Esophagus muscularis mucosa (tissue), 4 donors: Measurements from ENCODE around the gene C1GALT1. TPM values are rescaled to one million over a fixed set of nuclear protein-coding genes. Genes with fewer than 3 reads are reported as not detected.
"Not testable (repeated sequence)": the region's sequence is repeated elsewhere in the genome, so short reads cannot be mapped to it uniquely, and the experiment has no call there.

ENCODE experiments used
- DNase-seq: peaks from one replicate; pipeline ENCODE4 v3.0.0-alpha.2; 2017; ENCODE audit errors: extremely low spot score
- H3K27ac ChIP-seq, 4 donors: fragments of 200-600 bp; sonication (generic); replicated peaks in 1 of 4; 1 replicate in 3 of 4; 2 replicates in 1 of 4; pipeline ENCODE4 v1.5.1; 2016 to 2019; ENCODE audit warnings: mild to moderate bottlenecking in 1 of 4
- H3K27me3 ChIP-seq, 4 donors: fragments of 200-600 bp; sonication (generic); one replicate each; pipeline versions ENCODE4 v1.5.1 to v1.6.0; 2016 to 2019
- H3K36me3 ChIP-seq, 4 donors: fragments of 200-600 bp; sonication (generic); one replicate each; pipeline ENCODE4 v1.5.1; 2016 to 2019
- H3K4me1 ChIP-seq, 4 donors: fragments of 200-600 bp; sonication (generic); one replicate each; pipeline ENCODE4 v1.5.1; 2016 to 2019
- H3K4me3 ChIP-seq, 4 donors: fragments of 200-600 bp; sonication (generic); 1 replicate in 2 of 4; 2 replicates in 2 of 4; pipeline ENCODE4 v1.5.1; 2016 to 2019; ENCODE audit warnings: mild to moderate bottlenecking in 4 of 4, moderate library complexity in 1 of 4
- H3K9me3 ChIP-seq, 4 donors: fragments of 200-600 bp; sonication (generic); 1 replicate in 3 of 4; 2 replicates in 1 of 4; pipeline ENCODE4 v1.5.1; 2016 to 2019
- EP300 ChIP-seq: sonication (generic); formaldehyde crosslinking; IDR thresholded peaks from one replicate; pipeline ENCODE4 v1.6.1; 2017; ENCODE audit warnings: antibody characterized with exemption
- POLR2A ChIP-seq: fragments of 450-650 bp; IDR thresholded peaks from one replicate; pipeline ENCODE4 v1.6.1; 2017; ENCODE audit warnings: antibody characterized with exemption, moderate library complexity, mild to moderate bottlenecking, low read depth
- POLR2AphosphoS5 ChIP-seq, 2 donors: sonication (generic); formaldehyde crosslinking; IDR thresholded peaks; one replicate each; pipeline ENCODE4 v1.6.1; 2017; ENCODE audit warnings: antibody characterized with exemption in 2 of 2
- WGBS: methylation state at CpG from one replicate; pipeline ENCODE4 v1.1.5; 2018; 5-methylcytosine and 5-hydroxymethylcytosine counted together
- intact Hi-C: fragments of 100-400 bp; cut with DNase I; formaldehyde crosslinking; loops from one replicate; pipeline ENCODE4 v1.15.1; 2023
- total RNA-seq, 4 donors: library from RNA; depleted of rRNA; stranded (reverse); fragments of >200 nt; gene quantifications; one replicate each; pipeline versions ENCODE4 v1.1.0 to v1.2.1, GENCODE V29; 2016
- TF ChIP-seq, protein P1 (sequence below), 3 experiments: fragments of 200-600 bp in 2 of 3; fragments of 450-650 bp in 1 of 3; sonication (generic) in 2 of 3; IDR thresholded peaks; one replicate each; pipeline ENCODE4 v1.5.1; 2017 to 2019; ENCODE audit warnings: antibody characterized with exemption in 3 of 3, mild to moderate bottlenecking in 2 of 3, moderate library complexity in 1 of 3

The C1GALT1 gene
- total RNA-seq, 4 donors from 2014 or later: 6.7 to 13.8 (median 11.4) TPM

GRCh38 chr7:7188742-7189141, 6.4 kb downstream of the C1GALT1 start:
- intact Hi-C loops: loop anchor here (10.0 kb wide), 1 partner anchor 376 kb away; the partner anchor contains the start of gene MIOS
- Histone ChIP-seq H3K27ac (no peak overlapping the region), H3K4me1 (peaks cover 5 to 18% (median 13%) of the 10 kb centered on the region in 4 donors), H3K36me3 (no peaks in the 10 kb centered on the region), H3K9me3 (no peaks in the 10 kb centered on the region), H3K4me3 (no peak overlapping the region), H3K27me3 (no peaks in the 10 kb centered on the region)
- no peak for DNase-seq
- TF ChIP-seq POLR2AphosphoS5 (IDR thresholded peaks at IDR 0.05) (no peak), EP300 (no peak), POLR2A (no peak)
- TF ChIP-seq, protein P1, sequence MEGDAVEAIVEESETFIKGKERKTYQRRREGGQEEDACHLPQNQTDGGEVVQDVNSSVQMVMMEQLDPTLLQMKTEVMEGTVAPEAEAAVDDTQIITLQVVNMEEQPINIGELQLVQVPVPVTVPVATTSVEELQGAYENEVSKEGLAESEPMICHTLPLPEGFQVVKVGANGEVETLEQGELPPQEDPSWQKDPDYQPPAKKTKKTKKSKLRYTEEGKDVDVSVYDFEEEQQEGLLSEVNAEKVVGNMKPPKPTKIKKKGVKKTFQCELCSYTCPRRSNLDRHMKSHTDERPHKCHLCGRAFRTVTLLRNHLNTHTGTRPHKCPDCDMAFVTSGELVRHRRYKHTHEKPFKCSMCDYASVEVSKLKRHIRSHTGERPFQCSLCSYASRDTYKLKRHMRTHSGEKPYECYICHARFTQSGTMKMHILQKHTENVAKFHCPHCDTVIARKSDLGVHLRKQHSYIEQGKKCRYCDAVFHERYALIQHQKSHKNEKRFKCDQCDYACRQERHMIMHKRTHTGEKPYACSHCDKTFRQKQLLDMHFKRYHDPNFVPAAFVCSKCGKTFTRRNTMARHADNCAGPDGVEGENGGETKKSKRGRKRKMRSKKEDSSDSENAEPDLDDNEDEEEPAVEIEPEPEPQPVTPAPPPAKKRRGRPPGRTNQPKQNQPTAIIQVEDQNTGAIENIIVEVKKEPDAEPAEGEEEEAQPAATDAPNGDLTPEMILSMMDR (IDR thresholded peaks at IDR 0.05): no peak
- WGBS: 96% methylated on average over 4 of the region's 4 CpGs

GRCh38 chr7:7190142-7190541, 7.8 kb downstream of the C1GALT1 start:
- WGBS: 64% methylated on average over 5 of the region's 5 CpGs
- H3K36me3 ChIP-seq: no peaks in the 10 kb centered on the region
- no peak for TF ChIP-seq POLR2A
- H3K4me3 ChIP-seq: no peak overlapping the region
- no peaks in the 10 kb centered on the region for H3K27me3 ChIP-seq
- no peak overlapping the region for H3K27ac ChIP-seq
- no peaks in the 10 kb centered on the region for H3K9me3 ChIP-seq
- intact Hi-C loops: no loop called here
- H3K4me1 ChIP-seq: peaks cover 0 to 9% (median 6%) of the 10 kb centered on the region in 4 donors
- no peak for DNase-seq

DNA sequence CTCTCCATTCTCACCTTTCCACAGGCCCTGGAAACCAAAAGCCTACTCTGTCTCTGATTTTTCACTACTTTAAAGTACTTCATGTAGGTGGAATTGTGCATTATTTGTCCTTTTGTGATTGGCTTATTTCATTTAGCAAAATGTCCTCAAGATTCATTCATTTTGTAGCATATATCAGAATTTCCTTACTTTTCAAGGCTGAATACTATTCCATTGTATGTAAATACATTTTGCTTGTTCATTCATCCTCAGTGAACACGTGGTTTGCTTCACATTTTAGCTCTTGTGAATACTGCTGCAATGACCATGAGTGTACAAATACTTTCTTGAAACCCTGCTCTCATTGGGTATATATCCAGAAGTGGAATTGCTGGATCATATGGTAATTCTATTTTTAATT, 8.8 kb downstream of the C1GALT1 start:
- peaks cover 0 to 9% (median 6%) of the 10 kb centered on the region in 4 donors for H3K4me1 ChIP-seq
- no peaks in the 10 kb centered on the region for H3K36me3 ChIP-seq
- TF ChIP-seq POLR2A (no peak), EP300 (no peak), POLR2AphosphoS5 (IDR thresholded peaks at IDR 0.05) (no peak)
- TF ChIP-seq, protein P1 (IDR thresholded peaks at IDR 0.05): no peak
- no peaks in the 10 kb centered on the region for H3K9me3 ChIP-seq
- no peaks in the 10 kb centered on the region for H3K27me3 ChIP-seq
- DNase-seq: no peak
- 100% methylated on average over 1 of the region's 1 CpG for WGBS
- H3K27ac ChIP-seq: no peak overlapping the region
- H3K4me3 ChIP-seq: no peak overlapping the region
- intact Hi-C loops: no loop called here

- H3K27ac ChIP-seq, H3K9me3 ChIP-seq, H3K27me3 ChIP-seq, intact Hi-C loops, DNase-seq, H3K4me3 ChIP-seq, H3K4me1 ChIP-seq, H3K36me3 ChIP-seq: not testable (repeated sequence)
- 90% methylated on average over 4 of the region's 4 CpGs for WGBS
These were observed 10.7 kb downstream of the C1GALT1 start for GRCh38 chr7:7192798-7193788.

DNA sequence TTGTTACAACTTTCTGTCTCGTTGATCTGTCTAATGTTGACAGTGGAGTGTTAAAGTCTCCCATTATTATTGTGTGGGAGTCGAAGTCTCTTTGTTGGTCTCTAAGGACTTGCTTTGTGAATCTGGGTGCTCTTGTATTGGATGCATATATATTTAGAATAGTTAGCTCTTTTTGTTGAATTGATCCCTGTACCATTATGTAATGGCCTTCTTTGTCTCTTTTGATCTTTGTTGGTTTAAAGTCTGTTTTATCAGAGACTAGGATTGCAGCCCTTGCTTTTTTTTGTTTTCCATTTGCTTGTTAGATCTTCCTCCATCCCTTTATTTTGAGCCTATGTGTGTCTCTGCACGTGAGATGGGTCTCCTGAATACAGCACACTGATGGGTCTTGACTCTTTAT, 17.2 kb downstream of the C1GALT1 start:
- H3K9me3 ChIP-seq, H3K36me3 ChIP-seq, H3K27me3 ChIP-seq, H3K4me3 ChIP-seq, intact Hi-C loops, H3K27ac ChIP-seq, DNase-seq: not testable (repeated sequence)
- peaks cover 0 to 10% (median 4%) of the 10 kb centered on the region in 4 donors for H3K4me1 ChIP-seq
- WGBS: 98% methylated on average over 3 of the region's 3 CpGs

GRCh38 chr7:7200255-7200654, 17.9 kb downstream of the C1GALT1 start:
- H3K36me3 ChIP-seq, H3K9me3 ChIP-seq, intact Hi-C loops, H3K4me3 ChIP-seq, H3K27ac ChIP-seq, H3K27me3 ChIP-seq, DNase-seq: not testable (repeated sequence)
- peaks cover 0 to 10% (median 4%) of the 10 kb centered on the region in 4 donors for H3K4me1 ChIP-seq
- 96% methylated on average over 3 of the region's 3 CpGs for WGBS
